ENCODE measurements around the gene GPC6.

DNA sequence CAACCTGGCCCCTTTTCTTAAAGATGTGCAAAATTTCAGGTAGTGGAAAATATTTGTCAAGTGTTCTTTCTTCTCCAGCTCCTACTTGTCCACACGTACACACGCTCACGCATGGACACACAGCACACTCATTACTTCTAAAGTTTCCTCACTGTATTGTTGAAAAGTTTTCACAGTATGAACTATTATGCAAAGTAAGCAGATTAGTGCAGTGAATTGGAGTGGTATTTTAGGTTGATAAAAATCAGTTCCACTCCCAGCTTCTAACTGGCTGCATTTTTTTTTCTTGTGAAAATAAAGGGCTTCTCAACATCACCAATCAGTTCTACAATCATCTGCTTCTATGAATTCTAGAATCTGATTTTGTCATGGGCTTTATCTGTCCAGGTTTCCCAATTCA, 988.4 kb downstream of the GPC6 start:
- TF ChIP-seq, protein P1, sequence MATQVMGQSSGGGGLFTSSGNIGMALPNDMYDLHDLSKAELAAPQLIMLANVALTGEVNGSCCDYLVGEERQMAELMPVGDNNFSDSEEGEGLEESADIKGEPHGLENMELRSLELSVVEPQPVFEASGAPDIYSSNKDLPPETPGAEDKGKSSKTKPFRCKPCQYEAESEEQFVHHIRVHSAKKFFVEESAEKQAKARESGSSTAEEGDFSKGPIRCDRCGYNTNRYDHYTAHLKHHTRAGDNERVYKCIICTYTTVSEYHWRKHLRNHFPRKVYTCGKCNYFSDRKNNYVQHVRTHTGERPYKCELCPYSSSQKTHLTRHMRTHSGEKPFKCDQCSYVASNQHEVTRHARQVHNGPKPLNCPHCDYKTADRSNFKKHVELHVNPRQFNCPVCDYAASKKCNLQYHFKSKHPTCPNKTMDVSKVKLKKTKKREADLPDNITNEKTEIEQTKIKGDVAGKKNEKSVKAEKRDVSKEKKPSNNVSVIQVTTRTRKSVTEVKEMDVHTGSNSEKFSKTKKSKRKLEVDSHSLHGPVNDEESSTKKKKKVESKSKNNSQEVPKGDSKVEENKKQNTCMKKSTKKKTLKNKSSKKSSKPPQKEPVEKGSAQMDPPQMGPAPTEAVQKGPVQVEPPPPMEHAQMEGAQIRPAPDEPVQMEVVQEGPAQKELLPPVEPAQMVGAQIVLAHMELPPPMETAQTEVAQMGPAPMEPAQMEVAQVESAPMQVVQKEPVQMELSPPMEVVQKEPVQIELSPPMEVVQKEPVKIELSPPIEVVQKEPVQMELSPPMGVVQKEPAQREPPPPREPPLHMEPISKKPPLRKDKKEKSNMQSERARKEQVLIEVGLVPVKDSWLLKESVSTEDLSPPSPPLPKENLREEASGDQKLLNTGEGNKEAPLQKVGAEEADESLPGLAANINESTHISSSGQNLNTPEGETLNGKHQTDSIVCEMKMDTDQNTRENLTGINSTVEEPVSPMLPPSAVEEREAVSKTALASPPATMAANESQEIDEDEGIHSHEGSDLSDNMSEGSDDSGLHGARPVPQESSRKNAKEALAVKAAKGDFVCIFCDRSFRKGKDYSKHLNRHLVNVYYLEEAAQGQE (IDR thresholded peaks at IDR 0.05) = no peak
- TF ChIP-seq YY1 (IDR thresholded peaks at IDR 0.05) = no peak
- TF ChIP-seq, protein P2, sequence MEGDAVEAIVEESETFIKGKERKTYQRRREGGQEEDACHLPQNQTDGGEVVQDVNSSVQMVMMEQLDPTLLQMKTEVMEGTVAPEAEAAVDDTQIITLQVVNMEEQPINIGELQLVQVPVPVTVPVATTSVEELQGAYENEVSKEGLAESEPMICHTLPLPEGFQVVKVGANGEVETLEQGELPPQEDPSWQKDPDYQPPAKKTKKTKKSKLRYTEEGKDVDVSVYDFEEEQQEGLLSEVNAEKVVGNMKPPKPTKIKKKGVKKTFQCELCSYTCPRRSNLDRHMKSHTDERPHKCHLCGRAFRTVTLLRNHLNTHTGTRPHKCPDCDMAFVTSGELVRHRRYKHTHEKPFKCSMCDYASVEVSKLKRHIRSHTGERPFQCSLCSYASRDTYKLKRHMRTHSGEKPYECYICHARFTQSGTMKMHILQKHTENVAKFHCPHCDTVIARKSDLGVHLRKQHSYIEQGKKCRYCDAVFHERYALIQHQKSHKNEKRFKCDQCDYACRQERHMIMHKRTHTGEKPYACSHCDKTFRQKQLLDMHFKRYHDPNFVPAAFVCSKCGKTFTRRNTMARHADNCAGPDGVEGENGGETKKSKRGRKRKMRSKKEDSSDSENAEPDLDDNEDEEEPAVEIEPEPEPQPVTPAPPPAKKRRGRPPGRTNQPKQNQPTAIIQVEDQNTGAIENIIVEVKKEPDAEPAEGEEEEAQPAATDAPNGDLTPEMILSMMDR (IDR thresholded peaks at IDR 0.05; ENCODE audit: low read depth, low read length, missing input control) = no peak
- TF ChIP-seq, protein P3, sequence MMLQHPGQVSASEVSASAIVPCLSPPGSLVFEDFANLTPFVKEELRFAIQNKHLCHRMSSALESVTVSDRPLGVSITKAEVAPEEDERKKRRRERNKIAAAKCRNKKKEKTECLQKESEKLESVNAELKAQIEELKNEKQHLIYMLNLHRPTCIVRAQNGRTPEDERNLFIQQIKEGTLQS (IDR thresholded peaks at IDR 0.05) = no peak

All from liver (tissue), 3 donors.